Neuron (in vitro differentiated cells): ENCODE data around the gene EMP1.

Experiments
- H2AFZ ChIP-seq: one replicate; pipeline ENCODE4 v1.6.1; 2013; ENCODE audit warnings: low read depth, mild to moderate bottlenecking, inconsistent platforms, low read length, moderate library complexity
- H3K27me3 ChIP-seq: one replicate; pipeline ENCODE4 v1.6.1; 2013; ENCODE audit warnings: low read length; ENCODE audit not compliant: insufficient read depth
- H3K36me3 ChIP-seq: one replicate; pipeline ENCODE4 v1.6.1; 2013; ENCODE audit warnings: low read length; ENCODE audit not compliant: insufficient read depth
- H3K4me1 ChIP-seq: one replicate; pipeline ENCODE4 v1.6.1; 2013; ENCODE audit warnings: low read length; ENCODE audit not compliant: insufficient read depth
- H3K4me3 ChIP-seq: 2 replicates; pipeline ENCODE4 v1.5.1; 2013; ENCODE audit warnings: mild to moderate bottlenecking, low read length, moderate library complexity
- H3K9me3 ChIP-seq: one replicate; pipeline ENCODE4 v1.6.1; 2013; ENCODE audit warnings: low read length

Gene EMP1

GRCh38 chr12:13223941-13224340 lies 27.4 kb downstream of the EMP1 start:
- no peaks in the 10 kb centered on the region for H3K4me1 ChIP-seq
- no peak overlapping the region for H3K4me3 ChIP-seq
- H3K36me3 ChIP-seq: no peaks in the 10 kb centered on the region
- H3K9me3 ChIP-seq: no peaks in the 10 kb centered on the region
- no peak overlapping the region for H2AFZ ChIP-seq
- no peaks in the 10 kb centered on the region for H3K27me3 ChIP-seq

- no peak overlapping the region for H3K4me3 ChIP-seq
- no peaks in the 10 kb centered on the region for H3K27me3 ChIP-seq
- no peak overlapping the region for H2AFZ ChIP-seq
- H3K36me3 ChIP-seq: no peaks in the 10 kb centered on the region
- H3K9me3 ChIP-seq: no peaks in the 10 kb centered on the region
- H3K4me1 ChIP-seq: no peaks in the 10 kb centered on the region
These were observed 30.7 kb downstream of the EMP1 start for GRCh38 chr12:13227191-13227590.

- Histone ChIP-seq H2AFZ (no peak overlapping the region), H3K9me3 (no peaks in the 10 kb centered on the region), H3K27me3 (no peaks in the 10 kb centered on the region), H3K4me3 (no peak overlapping the region), H3K36me3 (no peaks in the 10 kb centered on the region), H3K4me1 (no peaks in the 10 kb centered on the region)
These were observed 32.1 kb downstream of the EMP1 start for GRCh38 chr12:13228579-13228978.

GRCh38 chr12:13229504-13229903 lies 33.0 kb downstream of the EMP1 start:
- Histone ChIP-seq H2AFZ (no peak overlapping the region), H3K4me3 (no peak overlapping the region), H3K9me3 (no peaks in the 10 kb centered on the region), H3K4me1 (no peaks in the 10 kb centered on the region), H3K36me3 (no peaks in the 10 kb centered on the region), H3K27me3 (no peaks in the 10 kb centered on the region)

- Histone ChIP-seq H3K27me3 (no peaks in the 10 kb centered on the region), H3K36me3 (no peaks in the 10 kb centered on the region), H3K4me1 (no peaks in the 10 kb centered on the region), H3K9me3 (no peaks in the 10 kb centered on the region), H3K4me3 (no peak overlapping the region), H2AFZ (no peak overlapping the region)
These were observed 34.0 kb downstream of the EMP1 start for GRCh38 chr12:13230500-13230899.

- H3K9me3 ChIP-seq: no peaks in the 10 kb centered on the region
These were observed 37.5 kb downstream of the EMP1 start for GRCh38 chr12:13233830-13234641.

GRCh38 chr12:13238204-13238603 lies 41.7 kb downstream of the EMP1 start:
- no peaks in the 10 kb centered on the region for H3K36me3 ChIP-seq
- H3K9me3 ChIP-seq: no peaks in the 10 kb centered on the region
- no peak overlapping the region for H2AFZ ChIP-seq
- H3K27me3 ChIP-seq: no peaks in the 10 kb centered on the region
- H3K4me1 ChIP-seq: no peaks in the 10 kb centered on the region
- H3K4me3 ChIP-seq: no peak overlapping the region

More at GRCh38 chr12:13233830-13234641, 37.5 kb downstream of the EMP1 start:
- no peak overlapping the region for H2AFZ ChIP-seq
- no peak overlapping the region for H3K4me3 ChIP-seq
- H3K27me3 ChIP-seq: no peaks in the 10 kb centered on the region
- H3K36me3 ChIP-seq: no peaks in the 10 kb centered on the region
- H3K4me1 ChIP-seq: no peaks in the 10 kb centered on the region

- no peak overlapping the region for H2AFZ ChIP-seq
- H3K27me3 ChIP-seq: peaks cover 2% of the 10 kb centered on the region
- H3K4me3 ChIP-seq: no peak overlapping the region
- no peaks in the 10 kb centered on the region for H3K4me1 ChIP-seq
- no peaks in the 10 kb centered on the region for H3K36me3 ChIP-seq
- no peaks in the 10 kb centered on the region for H3K9me3 ChIP-seq
These were observed 45.4 kb downstream of the EMP1 start for GRCh38 chr12:13241833-13242488.

GRCh38 chr12:13242936-13243335 lies 46.4 kb downstream of the EMP1 start:
- H3K36me3 ChIP-seq: no peaks in the 10 kb centered on the region
- H3K27me3 ChIP-seq: peaks cover 2% of the 10 kb centered on the region
- no peaks in the 10 kb centered on the region for H3K4me1 ChIP-seq
- H2AFZ ChIP-seq: no peak overlapping the region
- no peak overlapping the region for H3K4me3 ChIP-seq
- no peaks in the 10 kb centered on the region for H3K9me3 ChIP-seq

GRCh38 chr12:13243516-13244070 lies 47.1 kb downstream of the EMP1 start:
- H3K4me1 ChIP-seq: no peaks in the 10 kb centered on the region

GRCh38 chr12:13247596-13247995 lies 51.1 kb downstream of the EMP1 start:
- Histone ChIP-seq H3K4me3 (no peak overlapping the region), H3K36me3 (no peaks in the 10 kb centered on the region), H2AFZ (no peak overlapping the region), H3K4me1 (no peaks in the 10 kb centered on the region), H3K9me3 (no peaks in the 10 kb centered on the region), H3K27me3 (peaks cover 2% of the 10 kb centered on the region)

More at GRCh38 chr12:13243516-13244070, 47.1 kb downstream of the EMP1 start:
- peaks cover 2% of the 10 kb centered on the region for H3K27me3 ChIP-seq
- no peak overlapping the region for H2AFZ ChIP-seq
- no peaks in the 10 kb centered on the region for H3K9me3 ChIP-seq
- H3K4me3 ChIP-seq: no peak overlapping the region
- no peaks in the 10 kb centered on the region for H3K36me3 ChIP-seq

- Histone ChIP-seq H2AFZ (no peak overlapping the region), H3K36me3 (no peaks in the 10 kb centered on the region), H3K9me3 (no peaks in the 10 kb centered on the region), H3K4me1 (no peaks in the 10 kb centered on the region), H3K4me3 (no peak overlapping the region), H3K27me3 (peaks cover 2% of the 10 kb centered on the region)
These were observed 52.4 kb downstream of the EMP1 start for GRCh38 chr12:13248964-13249363.

GRCh38 chr12:13250416-13250815 lies 53.9 kb downstream of the EMP1 start:
- H2AFZ ChIP-seq: no peak overlapping the region

More at GRCh38 chr12:13250416-13250815, 53.9 kb downstream of the EMP1 start:
- no peaks in the 10 kb centered on the region for H3K27me3 ChIP-seq
- no peaks in the 10 kb centered on the region for H3K9me3 ChIP-seq
- no peak overlapping the region for H3K4me3 ChIP-seq
- H3K36me3 ChIP-seq: no peaks in the 10 kb centered on the region
- H3K4me1 ChIP-seq: peaks cover 6% of the 10 kb centered on the region
